ENCODE measurements around the gene TIMM10.

Gene TIMM10

GRCh38 chr11:57491371-57492061 lies 39.0 kb downstream of the TIMM10 start:
- H3F3A ChIP-seq (ENCODE audit: control insufficient read depth, insufficient read depth): no peaks in the 10 kb centered on the region
- peaks cover 46% of the 10 kb centered on the region for H3K36me3 ChIP-seq (ENCODE audit: control insufficient read depth, low read length)
- no peaks in the 10 kb centered on the region for H3K27me3 ChIP-seq (ENCODE audit: control insufficient read depth, low read length)
- H3K79me2 ChIP-seq (ENCODE audit: control insufficient read depth, low read length): no peaks in the 10 kb centered on the region
- no peak overlapping the region for H3K4me2 ChIP-seq (ENCODE audit: low read length)
- H3K9me2 ChIP-seq (replicated peaks; ENCODE audit: control insufficient read depth, low read length): no peaks in the 10 kb centered on the region
- H3K4me1 ChIP-seq (ENCODE audit: control insufficient read depth, low read length): peaks cover 14% of the 10 kb centered on the region
- no peak overlapping the region for H3K4me3 ChIP-seq (ENCODE audit: low read length)
- TF ChIP-seq EZH2phosphoT487 (IDR thresholded peaks at IDR 0.05; ENCODE audit: borderline replicate concordance, low read length): no peak
- peak; percentile 91 for TF ChIP-seq CTCF (IDR thresholded peaks at IDR 0.05; ENCODE audit: low read depth, low read length, poor library complexity, severe bottlenecking)
- H3K9me3 ChIP-seq (ENCODE audit: control insufficient read depth, insufficient read depth, low read length): no peaks in the 10 kb centered on the region
- H4K20me1 ChIP-seq (ENCODE audit: control insufficient read depth, insufficient read depth, low read depth, low read length): no peaks in the 10 kb centered on the region
- no peak overlapping the region for H3K27ac ChIP-seq (ENCODE audit: low read depth, low read length)

DNA sequence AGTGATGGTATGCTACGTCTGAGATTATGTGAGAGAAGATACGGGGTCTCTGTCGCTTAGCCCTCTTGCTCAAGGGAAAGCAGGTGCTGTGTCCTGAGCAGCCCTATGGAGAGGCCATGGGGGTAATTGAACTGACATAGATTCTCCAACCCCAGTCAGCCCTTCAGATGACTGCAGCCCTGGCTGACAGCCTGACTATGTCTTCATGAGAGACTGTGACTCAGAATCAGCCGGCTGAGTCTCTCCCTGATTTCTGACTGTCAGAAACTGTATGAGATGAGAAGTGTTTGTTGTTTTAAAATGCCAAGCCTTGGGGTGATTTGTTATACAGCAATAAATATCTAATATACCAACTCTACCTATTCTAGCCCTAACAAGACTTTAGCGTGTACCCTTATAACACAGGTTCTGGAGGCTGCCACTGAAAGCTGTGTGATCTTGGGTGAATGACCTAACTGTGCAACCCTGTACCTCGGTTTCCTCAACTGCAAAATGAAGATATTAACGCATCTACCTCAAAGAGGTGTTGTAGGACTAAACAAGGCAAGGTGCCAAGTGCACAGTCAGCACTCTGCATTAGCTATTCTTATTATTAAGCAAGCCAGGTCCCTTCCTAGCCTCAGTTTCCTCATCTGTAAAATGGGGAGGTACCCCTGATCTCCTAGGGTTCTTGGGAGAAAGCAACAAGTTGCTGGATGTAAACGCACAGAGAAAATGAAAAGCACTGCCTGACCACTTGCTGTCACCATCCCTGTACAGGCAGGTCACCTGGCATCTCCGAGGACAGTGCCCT lies 39.9 kb downstream of the TIMM10 start:
- Histone ChIP-seq H3K27ac (ENCODE audit: low read depth, low read length) (no peak overlapping the region), H3K27me3 (ENCODE audit: control insufficient read depth, low read length) (no peaks in the 10 kb centered on the region), H3K79me2 (ENCODE audit: control insufficient read depth, low read length) (no peaks in the 10 kb centered on the region), H3K4me2 (ENCODE audit: low read length) (no peak overlapping the region), H3K9me2 (replicated peaks; ENCODE audit: control insufficient read depth, low read length) (no peaks in the 10 kb centered on the region), H3K4me3 (ENCODE audit: low read length) (no peak overlapping the region), H3F3A (ENCODE audit: control insufficient read depth, insufficient read depth) (0 out of 2 replicates have a peak, but pooled peaks cover 1% of the 10 kb centered on the region), H3K9me3 (ENCODE audit: control insufficient read depth, insufficient read depth, low read length) (no peaks in the 10 kb centered on the region), H3K36me3 (ENCODE audit: control insufficient read depth, low read length) (peaks cover 45% of the 10 kb centered on the region), H3K4me1 (ENCODE audit: control insufficient read depth, low read length) (peaks cover 17% of the 10 kb centered on the region), H4K20me1 (ENCODE audit: control insufficient read depth, insufficient read depth, low read depth, low read length) (no peaks in the 10 kb centered on the region)
- TF ChIP-seq CTCF (IDR thresholded peaks at IDR 0.05; ENCODE audit: low read depth, low read length, poor library complexity, severe bottlenecking): no peak
- no peak for TF ChIP-seq EZH2phosphoT487 (IDR thresholded peaks at IDR 0.05; ENCODE audit: borderline replicate concordance, low read length)

- Histone ChIP-seq H3K9me3 (ENCODE audit: control insufficient read depth, insufficient read depth, low read length) (no peaks in the 10 kb centered on the region), H3K4me2 (ENCODE audit: low read length) (no peak overlapping the region), H3K27me3 (ENCODE audit: control insufficient read depth, low read length) (no peaks in the 10 kb centered on the region), H3K36me3 (ENCODE audit: control insufficient read depth, low read length) (peaks cover 49% of the 10 kb centered on the region), H3K4me1 (ENCODE audit: control insufficient read depth, low read length) (peaks cover 29% of the 10 kb centered on the region), H3K4me3 (ENCODE audit: low read length) (no peak overlapping the region), H3K79me2 (ENCODE audit: control insufficient read depth, low read length) (no peaks in the 10 kb centered on the region), H3K9me2 (replicated peaks; ENCODE audit: control insufficient read depth, low read length) (no peaks in the 10 kb centered on the region), H4K20me1 (ENCODE audit: control insufficient read depth, insufficient read depth, low read depth, low read length) (no peaks in the 10 kb centered on the region), H3K27ac (ENCODE audit: low read depth, low read length) (no peak overlapping the region), H3F3A (ENCODE audit: control insufficient read depth, insufficient read depth) (0 out of 2 replicates have a peak, but pooled peaks cover 2% of the 10 kb centered on the region)
- TF ChIP-seq EZH2phosphoT487 (IDR thresholded peaks at IDR 0.05; ENCODE audit: borderline replicate concordance, low read length): no peak
- TF ChIP-seq CTCF (IDR thresholded peaks at IDR 0.05; ENCODE audit: low read depth, low read length, poor library complexity, severe bottlenecking): no peak
Observed at GRCh38 chr11:57487920-57488659, 42.5 kb downstream of the TIMM10 start.
